ENCODE results near the gene SYNJ1. TPM values are rescaled to one million over a fixed set of nuclear protein-coding genes. Genes with fewer than 3 reads are reported as not detected.

Gene SYNJ1
- total and polyA plus RNA-seq, 2 donors from 2014 or later, result 6.6 to 24.3 TPM

DNA sequence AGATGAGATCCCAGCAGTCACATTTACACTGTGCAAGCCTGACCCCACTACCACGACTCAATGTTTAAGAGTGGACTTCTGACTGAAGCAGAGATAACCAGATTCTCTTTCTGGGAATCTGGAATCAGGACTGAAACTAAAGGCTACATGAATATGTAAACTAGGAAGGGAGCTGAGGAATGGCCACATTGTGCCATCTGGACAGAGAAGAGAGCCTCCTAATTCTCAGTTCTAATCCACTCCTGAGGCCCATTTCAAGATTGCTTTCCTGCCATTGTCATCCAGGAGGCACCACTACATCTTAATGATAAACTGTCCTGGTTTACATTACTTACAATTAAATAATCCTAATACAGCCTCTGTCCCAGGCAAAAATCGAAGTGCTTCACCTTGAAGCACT, 37.2 kb upstream of the SYNJ1 start:
- H3K36me3 ChIP-seq (ENCODE audit: control insufficient read depth in 2 of 3, insufficient read depth in 3 of 3, low read length in 3 of 3), result peaks cover 2 to 21% (median 11%) of the 10 kb centered on the region in 3 donors
- H3K4me3 ChIP-seq (ENCODE audit: low read length in 3 of 3), result no peak overlapping the region
- no peak overlapping the region for H3K9ac ChIP-seq (ENCODE audit: low read length in 3 of 3)
- H3K4me1 ChIP-seq (ENCODE audit: control insufficient read depth in 2 of 3, insufficient read depth in 2 of 3, low read depth in 1 of 3, low read length in 3 of 3), result peaks cover 0 to 5% (median 4%) of the 10 kb centered on the region in 3 donors
- H3K9me3 ChIP-seq (ENCODE audit: control insufficient read depth in 2 of 3, insufficient read depth in 1 of 3, low read length in 3 of 3), result no peaks in the 10 kb centered on the region
- no peak for FAIRE-seq
- intact Hi-C loops (cut with DNase I), result no loop called here
- no peaks in the 10 kb centered on the region for H3K27me3 ChIP-seq (ENCODE audit: control insufficient read depth, insufficient read depth, low read length)
- TF ChIP-seq CTCF (IDR thresholded peaks at IDR 0.05; ENCODE audit: borderline replicate concordance, extremely low read depth, insufficient read depth), result no peak
- DNase-seq, result no peak
- no peak overlapping the region for H3K27ac ChIP-seq (ENCODE audit: low read depth in 2 of 2, low read length in 2 of 2)

GRCh38 chr21:32764186-32764585, 36.4 kb upstream of the SYNJ1 start:
- no peaks in the 10 kb centered on the region for H3K9me3 ChIP-seq (ENCODE audit: control insufficient read depth in 2 of 3, insufficient read depth in 1 of 3, low read length in 3 of 3)
- FAIRE-seq (peak; percentile 6), DNase-seq (no peak)
- no peak overlapping the region for H3K4me3 ChIP-seq (ENCODE audit: low read length in 3 of 3)
- TF ChIP-seq CTCF (IDR thresholded peaks at IDR 0.05; ENCODE audit: borderline replicate concordance, extremely low read depth, insufficient read depth), result no peak
- no peaks in the 10 kb centered on the region for H3K4me1 ChIP-seq (ENCODE audit: control insufficient read depth in 2 of 3, insufficient read depth in 2 of 3, low read depth in 1 of 3, low read length in 3 of 3)
- H3K27ac ChIP-seq (ENCODE audit: low read depth in 2 of 2, low read length in 2 of 2), result no peak overlapping the region
- intact Hi-C loops (cut with DNase I), result no loop called here
- H3K9ac ChIP-seq (ENCODE audit: low read length in 3 of 3), result no peak overlapping the region
- H3K36me3 ChIP-seq (ENCODE audit: control insufficient read depth in 2 of 3, insufficient read depth in 3 of 3, low read length in 3 of 3), result peaks cover 3 to 28% (median 16%) of the 10 kb centered on the region in 3 donors
- H3K27me3 ChIP-seq (ENCODE audit: control insufficient read depth, insufficient read depth, low read length), result no peaks in the 10 kb centered on the region

GRCh38 chr21:32757804-32758203, 30.0 kb upstream of the SYNJ1 start:
- no peaks in the 10 kb centered on the region for H3K9me3 ChIP-seq (ENCODE audit: control insufficient read depth in 2 of 3, insufficient read depth in 1 of 3, low read length in 3 of 3)
- H3K9ac ChIP-seq (ENCODE audit: low read length in 3 of 3), result no peak overlapping the region
- no peaks in the 10 kb centered on the region for H3K27me3 ChIP-seq (ENCODE audit: control insufficient read depth, insufficient read depth, low read length)
- no peak overlapping the region for H3K4me3 ChIP-seq (ENCODE audit: low read length in 3 of 3)
- H3K36me3 ChIP-seq (ENCODE audit: control insufficient read depth in 2 of 3, insufficient read depth in 3 of 3, low read length in 3 of 3), result peaks cover 15 to 42% (median 21%) of the 10 kb centered on the region in 3 donors
- no peak overlapping the region for H3K27ac ChIP-seq (ENCODE audit: low read depth in 2 of 2, low read length in 2 of 2)
- DNase-seq (no peak), FAIRE-seq (no peak)
- no peak for TF ChIP-seq CTCF (IDR thresholded peaks at IDR 0.05; ENCODE audit: borderline replicate concordance, extremely low read depth, insufficient read depth)
- H3K4me1 ChIP-seq (ENCODE audit: control insufficient read depth in 2 of 3, insufficient read depth in 2 of 3, low read depth in 1 of 3, low read length in 3 of 3), result no peaks in the 10 kb centered on the region
- intact Hi-C loops (cut with DNase I), result no loop called here

GRCh38 chr21:32756096-32756495, 28.3 kb upstream of the SYNJ1 start:
- H3K27ac ChIP-seq (ENCODE audit: low read depth in 2 of 2, low read length in 2 of 2), result no peak overlapping the region
- TF ChIP-seq CTCF (IDR thresholded peaks at IDR 0.05; ENCODE audit: borderline replicate concordance, extremely low read depth, insufficient read depth), result no peak
- no peak overlapping the region for H3K4me3 ChIP-seq (ENCODE audit: low read length in 3 of 3)
- peaks cover 15 to 34% (median 20%) of the 10 kb centered on the region in 3 donors for H3K36me3 ChIP-seq (ENCODE audit: control insufficient read depth in 2 of 3, insufficient read depth in 3 of 3, low read length in 3 of 3)
- intact Hi-C loops (cut with DNase I), result no loop called here
- H3K9me3 ChIP-seq (ENCODE audit: control insufficient read depth in 2 of 3, insufficient read depth in 1 of 3, low read length in 3 of 3), result no peaks in the 10 kb centered on the region
- no peaks in the 10 kb centered on the region for H3K27me3 ChIP-seq (ENCODE audit: control insufficient read depth, insufficient read depth, low read length)
- no peak overlapping the region for H3K9ac ChIP-seq (ENCODE audit: low read length in 3 of 3)
- no peaks in the 10 kb centered on the region for H3K4me1 ChIP-seq (ENCODE audit: control insufficient read depth in 2 of 3, insufficient read depth in 2 of 3, low read depth in 1 of 3, low read length in 3 of 3)
- FAIRE-seq, result no peak
- DNase-seq, result peak in 2 of 5 donors; percentile 12 to 14

Data from kidney (tissue), 14 donors.